ENCODE data around the gene AXIN1.
"Not testable (repeated sequence)": the region's sequence is repeated elsewhere in the genome, so short reads cannot be mapped to it uniquely, and the experiment has no call there.

AXIN1 gene

GRCh38 chr16:381789-382717 lies 29.5 kb upstream of the AXIN1 start, which contains the start of gene PGAP6:
TSS of gene PGAP6 (minus strand) at chr16:381978. CDS start at chr16:381821, 157 bp downstream.
- DNase-seq, result peak; percentile 50

- DNase-seq, result no peak
These were observed 28.7 kb upstream of the AXIN1 start for GRCh38 chr16:381012-381788.

- DNase-seq, result no peak
These were observed 28.2 kb upstream of the AXIN1 start for GRCh38 chr16:380762-381011.

GRCh38 chr16:379961-380761 lies 27.6 kb upstream of the AXIN1 start:
- no peak for DNase-seq

- no peak for DNase-seq
These were observed 26.8 kb upstream of the AXIN1 start for GRCh38 chr16:379183-379960.

GRCh38 chr16:378821-379182 lies 26.3 kb upstream of the AXIN1 start:
- DNase-seq, result no peak

GRCh38 chr16:378113-378820 lies 25.7 kb upstream of the AXIN1 start:
- DNase-seq, result not testable (repeated sequence)

- DNase-seq, result no peak
These were observed 25.0 kb upstream of the AXIN1 start for GRCh38 chr16:377419-377951.

GRCh38 chr16:376817-377418 lies 24.4 kb upstream of the AXIN1 start:
- DNase-seq, result no peak

GRCh38 chr16:375927-376816 lies 23.6 kb upstream of the AXIN1 start:
- no peak for DNase-seq

GRCh38 chr16:375212-375611 lies 22.7 kb upstream of the AXIN1 start:
- no peak for DNase-seq

- no peak for DNase-seq
These were observed 22.0 kb upstream of the AXIN1 start for GRCh38 chr16:374616-374926.

GRCh38 chr16:373848-374615 lies 21.5 kb upstream of the AXIN1 start:
- DNase-seq, result no peak

- no peak for DNase-seq
These were observed 20.6 kb upstream of the AXIN1 start for GRCh38 chr16:373020-373598.

- DNase-seq, result no peak
These were observed 19.9 kb upstream of the AXIN1 start for GRCh38 chr16:372302-372983.

- no peak for DNase-seq
These were observed 19.2 kb upstream of the AXIN1 start for GRCh38 chr16:371515-372301.

- no peak for DNase-seq
These were observed 18.5 kb upstream of the AXIN1 start for GRCh38 chr16:370979-371514.

Measured in stimulated activated CD4-positive, alpha-beta T cell treated with anti-CD3 and anti-CD28 coated beads, Interleukin-1b, Interleukin-23, amount 100 ng/mL, for 48 hours (primary cell).